ENCODE data around the gene SOS1. TPM values are rescaled to one million over a fixed set of nuclear protein-coding genes. Genes with fewer than 3 reads are reported as not detected.
"Not testable (repeated sequence)": the region's sequence is repeated elsewhere in the genome, so short reads cannot be mapped to it uniquely, and the experiment has no call there.

SOS1 gene
- total and polyA plus RNA-seq, 2 of the 13 experiments (the other 11 are each of a cell fraction or from before 2014, with no cell fraction given) = 20.8 to 60.4 TPM

DNA sequence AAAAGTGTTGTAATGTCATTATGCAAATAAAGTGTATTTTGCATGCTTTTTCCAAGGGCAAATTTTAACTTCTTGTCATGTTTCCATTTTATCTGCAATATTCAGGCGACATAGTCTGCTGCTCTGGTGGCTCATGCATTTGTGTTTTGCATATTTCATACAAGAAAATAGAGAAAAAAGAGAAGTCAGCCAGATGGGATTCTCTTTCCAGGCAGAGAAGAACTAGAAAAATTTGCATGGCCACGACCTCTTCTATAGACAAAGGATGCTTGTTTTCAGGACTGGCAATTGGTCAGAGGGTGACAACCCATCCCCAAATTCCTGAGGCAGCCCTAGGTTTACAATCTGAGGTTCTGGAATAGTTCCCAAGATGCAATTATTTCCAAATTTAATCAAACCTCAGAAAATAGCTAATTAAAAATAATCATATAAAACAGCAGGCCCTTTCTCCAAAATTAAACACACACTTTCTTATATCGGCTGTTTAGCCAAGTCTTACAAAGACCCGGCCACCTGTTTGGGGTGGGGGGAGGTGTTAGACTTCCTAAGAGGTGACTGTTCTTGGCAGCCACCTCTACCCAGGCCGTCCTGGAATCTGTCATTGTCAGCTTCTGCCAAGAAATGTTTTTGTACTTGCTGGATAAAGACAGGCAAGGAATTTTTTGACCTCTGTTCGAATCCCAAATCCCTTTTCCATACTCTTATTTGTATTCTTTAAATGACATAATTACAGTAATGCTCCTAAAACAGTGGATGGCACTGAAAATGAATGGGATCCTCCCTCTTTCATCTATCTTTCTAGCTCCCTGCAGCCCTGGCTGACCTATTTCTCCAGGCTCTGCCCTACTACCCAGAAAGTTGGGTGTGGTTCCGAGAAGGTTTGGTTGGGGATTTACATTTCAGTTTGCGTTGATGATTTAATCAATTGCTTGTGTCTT lies 20.8 kb upstream of the SOS1 start (continued):
- no peak for TF ChIP-seq ZNF552 (CRISPR knock-in tag; IDR thresholded peaks at IDR 0.05; ENCODE audit: borderline replicate concordance)

DNA sequence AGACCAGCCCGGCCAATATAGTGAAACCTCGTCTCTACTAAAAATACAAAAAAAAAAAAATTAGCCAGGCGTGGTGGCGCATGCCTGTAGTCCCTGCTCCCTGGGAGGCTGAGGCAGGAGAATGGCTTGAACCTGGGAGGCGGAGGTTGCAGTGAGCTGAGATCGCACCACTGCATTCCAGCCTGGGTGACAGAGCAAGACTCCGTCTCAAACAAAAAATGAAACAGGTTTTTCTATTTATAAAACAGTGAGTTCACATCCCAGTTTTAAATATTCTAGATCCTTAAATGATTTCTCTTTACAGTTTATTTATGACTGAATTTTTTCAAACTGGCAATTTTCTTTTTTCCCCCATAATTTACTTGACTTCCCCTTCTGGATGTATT lies 20.1 kb upstream of the SOS1 start:
- H3K9ac ChIP-seq (ENCODE audit: insufficient read depth, low read depth, low read length); in situ Hi-C loops (cut with HindIII; ENCODE audit: extremely low pct_ligation_motif_present, low pct_unique_long_range_greater_than_20kb); H3K4me3 ChIP-seq (replicated peaks in 1 of 3; ENCODE audit: insufficient read depth in 1 of 3, low read depth in 2 of 3, low read length in 3 of 3); H3K79me2 ChIP-seq (ENCODE audit: insufficient read depth, low read length); CTCF ChIA-PET (ENCODE audit: low intra/inter-chr PET ratio, low total read pairs); H3K9me3 ChIP-seq (ENCODE audit: low read length); ATAC-seq; H4K20me1 ChIP-seq (ENCODE audit: insufficient read depth, low read length); FAIRE-seq; H3K27me3 ChIP-seq (ENCODE audit: control insufficient read depth in 1 of 2, insufficient read depth in 2 of 2, low read length in 2 of 2); BruUV-seq (replicated peaks); H2AFZ ChIP-seq (ENCODE audit: low read length); H3K36me3 ChIP-seq (replicated peaks in 1 of 2; ENCODE audit: control insufficient read depth in 1 of 2, insufficient read depth in 2 of 2, low read length in 2 of 2); H3K27ac ChIP-seq (ENCODE audit: extremely low read length, insufficient read depth, low read length); DNase-seq (ENCODE audit: low spot score): not testable (repeated sequence)
- WGBS (ENCODE audit: low lambda C conversion rate) = 65% methylated on average over 7 of the region's 7 CpGs
- H3K4me2 ChIP-seq (ENCODE audit: low read depth, low read length) = 0 out of 2 replicates have a peak overlapping the region, but pooled peaks have one; percentile 36
- peaks cover 52% of the 10 kb centered on the region for H3K4me1 ChIP-seq (ENCODE audit: insufficient read depth, low read length)
- intact Hi-C loops (cut with micrococcal nuclease; ENCODE audit: unreplicated experiment) = loop anchor here (1.0 kb wide), 1 partner anchor 20 kb away; the partner anchor contains the start of gene SOS1
- POLR2A ChIA-PET = interaction anchor here (0.6 to 4.2 kb wide), 6 partner anchors 10 to 20 kb away, joined by 3 to 58 read pairs (median 4); partner anchors contain the start of gene SOS1
- TF ChIP-seq ZNF878 (CRISPR knock-in tag; IDR thresholded peaks at IDR 0.05) = 0 out of 2 replicates have a peak, but pooled peaks have one; percentile 41
- TF ChIP-seq ZNF460 (CRISPR knock-in tag; IDR thresholded peaks at IDR 0.05; ENCODE audit: borderline replicate concordance) = peak; percentile 50; the same call in 1 of the 2 replicates

All from HepG2 (cell line).